ENCODE results near the gene MAPK8.

DNA sequence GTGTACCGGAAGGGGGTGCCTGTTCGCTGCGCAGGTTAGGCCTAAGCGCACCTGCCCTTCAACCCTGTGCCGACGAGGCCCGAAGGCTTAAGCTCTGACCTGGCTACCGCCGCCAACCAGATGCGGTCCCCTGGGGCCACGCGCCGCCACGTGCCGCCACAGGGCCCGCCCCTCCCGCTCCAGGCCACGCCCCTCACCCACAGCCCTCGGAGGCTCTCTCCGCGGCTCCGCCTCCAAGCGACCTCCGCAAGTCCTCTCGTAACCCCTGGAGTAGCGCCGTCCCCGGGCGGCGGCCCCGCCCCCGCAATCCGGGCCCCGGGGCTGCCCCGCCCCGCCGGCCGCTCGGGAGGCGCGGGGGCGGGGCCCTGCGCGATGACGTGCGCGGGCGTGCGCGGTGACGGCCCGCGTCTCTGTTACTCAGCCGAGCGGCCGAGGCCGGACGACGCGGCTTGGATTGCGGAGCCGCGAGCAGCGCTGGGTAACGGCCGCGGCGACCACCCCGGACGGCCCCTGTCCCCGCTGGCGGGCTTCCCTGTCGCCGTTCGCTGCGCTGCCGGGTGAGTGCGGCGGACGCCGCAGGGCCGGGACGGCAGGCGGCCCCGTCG, at the start of gene MAPK8:
- TF ChIP-seq, protein P1, sequence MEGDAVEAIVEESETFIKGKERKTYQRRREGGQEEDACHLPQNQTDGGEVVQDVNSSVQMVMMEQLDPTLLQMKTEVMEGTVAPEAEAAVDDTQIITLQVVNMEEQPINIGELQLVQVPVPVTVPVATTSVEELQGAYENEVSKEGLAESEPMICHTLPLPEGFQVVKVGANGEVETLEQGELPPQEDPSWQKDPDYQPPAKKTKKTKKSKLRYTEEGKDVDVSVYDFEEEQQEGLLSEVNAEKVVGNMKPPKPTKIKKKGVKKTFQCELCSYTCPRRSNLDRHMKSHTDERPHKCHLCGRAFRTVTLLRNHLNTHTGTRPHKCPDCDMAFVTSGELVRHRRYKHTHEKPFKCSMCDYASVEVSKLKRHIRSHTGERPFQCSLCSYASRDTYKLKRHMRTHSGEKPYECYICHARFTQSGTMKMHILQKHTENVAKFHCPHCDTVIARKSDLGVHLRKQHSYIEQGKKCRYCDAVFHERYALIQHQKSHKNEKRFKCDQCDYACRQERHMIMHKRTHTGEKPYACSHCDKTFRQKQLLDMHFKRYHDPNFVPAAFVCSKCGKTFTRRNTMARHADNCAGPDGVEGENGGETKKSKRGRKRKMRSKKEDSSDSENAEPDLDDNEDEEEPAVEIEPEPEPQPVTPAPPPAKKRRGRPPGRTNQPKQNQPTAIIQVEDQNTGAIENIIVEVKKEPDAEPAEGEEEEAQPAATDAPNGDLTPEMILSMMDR (IDR thresholded peaks at IDR 0.05), result no peak
- no peak for TF ChIP-seq ZFX (IDR thresholded peaks at IDR 0.05; ENCODE audit: borderline replicate concordance)

Data from 22Rv1 (cell line).